Trophoblast cell (in vitro differentiated cells and primary cell): ENCODE data around the gene IKBKG.

Source experiments
- DNase-seq, 2 donors: peaks; one replicate each; pipeline ENCODE4 v3.0.0-alpha.2; 2016
- H2AFZ ChIP-seq: 2 replicates; pipeline ENCODE4 v1.6.1; 2013; ENCODE audit warnings: low read length, moderate library complexity, mild to moderate bottlenecking; ENCODE audit not compliant: insufficient read depth, poor library complexity
- H2AK5ac ChIP-seq: 2 replicates; pipeline ENCODE4 v1.6.1; 2013; ENCODE audit warnings: mild to moderate bottlenecking, low read length
- H2BK120ac ChIP-seq: 2 replicates; pipeline ENCODE4 v1.6.1; 2013; ENCODE audit warnings: low read length, mild to moderate bottlenecking, moderate library complexity; ENCODE audit not compliant: insufficient read depth, poor library complexity
- H2BK12ac ChIP-seq: 2 replicates; pipeline ENCODE4 v1.6.1; 2013; ENCODE audit warnings: mild to moderate bottlenecking, low read length, moderate library complexity
- H2BK5ac ChIP-seq: 2 replicates; pipeline ENCODE4 v1.6.1; 2013; ENCODE audit warnings: low read length, low read depth, moderate library complexity, mild to moderate bottlenecking; ENCODE audit not compliant: poor library complexity
- H3K14ac ChIP-seq: 2 replicates; pipeline ENCODE4 v1.6.1; 2013; ENCODE audit warnings: mild to moderate bottlenecking, low read length
- H3K18ac ChIP-seq: 2 replicates; pipeline ENCODE4 v1.6.1; 2013; ENCODE audit warnings: mild to moderate bottlenecking, low read length
- H3K23ac ChIP-seq: 2 replicates; pipeline ENCODE4 v1.6.1; 2013; ENCODE audit warnings: low read length
- H3K27ac ChIP-seq: 2 replicates; pipeline ENCODE4 v1.5.1; 2013; ENCODE audit warnings: low read depth, mild to moderate bottlenecking, inconsistent platforms, low read length, moderate library complexity
- H3K27me3 ChIP-seq: 2 replicates; pipeline ENCODE4 v1.6.1; 2013; ENCODE audit warnings: inconsistent platforms, mild to moderate bottlenecking, low read length, moderate library complexity; ENCODE audit not compliant: insufficient read depth
- H3K36me3 ChIP-seq, 2 experiments: 1 replicate in 1 of 2; 2 replicates in 1 of 2; pipeline ENCODE4 v1.6.1; 2013; ENCODE audit warnings: low read length in 2 of 2, mild to moderate bottlenecking in 2 of 2, moderate library complexity in 1 of 2; ENCODE audit not compliant: insufficient read depth in 2 of 2, control insufficient read depth in 1 of 2
- H3K4ac ChIP-seq: 2 replicates; pipeline ENCODE4 v1.6.1; 2013; ENCODE audit warnings: low read depth, mild to moderate bottlenecking, low read length, moderate library complexity
- H3K4me1 ChIP-seq, 2 experiments: 1 replicate in 1 of 2; 2 replicates in 1 of 2; pipeline ENCODE4 v1.6.1; 2013; ENCODE audit warnings: low read length in 2 of 2, mild to moderate bottlenecking in 2 of 2, moderate library complexity in 1 of 2; ENCODE audit not compliant: insufficient read depth in 2 of 2, control insufficient read depth in 1 of 2
- H3K4me2 ChIP-seq: 2 replicates; pipeline ENCODE4 v1.6.1; 2013; ENCODE audit warnings: inconsistent platforms, mild to moderate bottlenecking, low read length, moderate library complexity
- H3K4me3 ChIP-seq: 2 replicates; pipeline ENCODE4 v1.5.1; 2013; ENCODE audit warnings: mild to moderate bottlenecking, low read depth, low read length, inconsistent platforms
- H3K79me1 ChIP-seq: one replicate; pipeline ENCODE4 v1.6.1; 2013; ENCODE audit warnings: low read length
- H3K79me2 ChIP-seq: 2 replicates; pipeline ENCODE4 v1.6.1; 2013; ENCODE audit warnings: low read length, mild to moderate bottlenecking; ENCODE audit not compliant: control insufficient read depth, insufficient read depth, poor library complexity
- H3K9ac ChIP-seq: 2 replicates; pipeline ENCODE4 v1.6.1; 2013; ENCODE audit warnings: mild to moderate bottlenecking, low read length
- H3K9me3 ChIP-seq: 2 replicates; pipeline ENCODE4 v1.6.1; 2013; ENCODE audit warnings: low read depth, mild to moderate bottlenecking, control low read depth, inconsistent platforms, low read length; ENCODE audit not compliant: insufficient read depth
- H4K12ac ChIP-seq: 2 replicates; pipeline ENCODE4 v1.6.1; 2013; ENCODE audit warnings: low read depth, mild to moderate bottlenecking, low read length, moderate library complexity
- H4K8ac ChIP-seq: 2 replicates; pipeline ENCODE4 v1.6.1; 2013; ENCODE audit warnings: low read depth, mild to moderate bottlenecking, low read length, moderate library complexity
- H4K91ac ChIP-seq: one replicate; pipeline ENCODE4 v1.6.1; 2013; ENCODE audit warnings: low read depth, mild to moderate bottlenecking, low read length, moderate library complexity
- WGBS: extraction: QIAGEN DNeasy Blood & Tissue Kit; methylation state at CpG from one replicate; pipeline ENCODE4 v1.1.7; 2013; ENCODE audit warnings: missing lambda C conversion rate; ENCODE audit not compliant: insufficient read length, insufficient coverage; ENCODE audit errors: extremely low coverage; 5-methylcytosine and 5-hydroxymethylcytosine counted together

IKBKG gene

DNA sequence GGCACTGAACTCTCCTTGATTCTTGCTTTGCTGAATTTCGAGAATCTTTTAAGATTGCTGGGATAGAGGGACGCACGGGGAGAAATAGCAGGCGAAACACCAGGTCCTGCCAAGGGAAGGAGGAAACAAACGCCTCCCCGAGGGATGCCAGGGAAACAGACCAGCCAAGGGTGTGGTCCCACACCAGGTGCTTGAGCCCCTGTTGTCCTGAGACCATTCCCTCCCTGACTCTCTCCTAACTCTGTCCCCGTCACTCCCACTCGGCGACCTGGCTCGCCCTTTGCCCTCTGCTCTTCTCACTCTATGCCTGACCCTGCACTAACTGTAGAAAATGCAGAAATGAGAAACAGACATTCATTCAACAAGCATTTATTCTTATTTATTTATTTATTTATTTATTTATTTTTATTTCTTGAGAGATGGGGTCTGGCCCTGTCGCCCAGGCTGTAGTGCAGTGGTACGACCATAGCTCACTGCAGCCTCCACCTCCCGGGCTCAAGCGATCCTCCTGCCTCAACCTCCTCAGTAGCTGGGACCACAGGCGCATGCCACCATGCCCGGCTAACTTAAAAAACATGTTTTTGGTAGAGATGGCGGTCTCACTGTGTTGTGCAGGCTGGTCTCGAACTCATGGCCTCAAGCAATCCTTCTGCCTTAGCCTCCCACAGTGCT, 55.5 kb downstream of the IKBKG start:
- H4K12ac ChIP-seq: no peak overlapping the region
- H3K9ac ChIP-seq: no peak overlapping the region
- peaks cover 12% of the 10 kb centered on the region for H3K9me3 ChIP-seq
- no peak overlapping the region for H3K4me3 ChIP-seq
- H2BK5ac ChIP-seq: no peak overlapping the region
- H3K4ac ChIP-seq: no peak overlapping the region
- no peak overlapping the region for H3K27ac ChIP-seq
- no peak overlapping the region for H2AK5ac ChIP-seq
- H3K14ac ChIP-seq: no peak overlapping the region
- no peak overlapping the region for H2BK120ac ChIP-seq
- H3K36me3 ChIP-seq: no peaks in the 10 kb centered on the region
- no CpG with 5 or more reads among the region's 18 CpGs for WGBS
- no peaks in the 10 kb centered on the region for H3K79me2 ChIP-seq
- no peak overlapping the region for H3K23ac ChIP-seq
- H4K91ac ChIP-seq: no peak overlapping the region
- H3K4me1 ChIP-seq: no peaks in the 10 kb centered on the region
- H4K8ac ChIP-seq: no peak overlapping the region
- H2AFZ ChIP-seq: no peak overlapping the region
- no peaks in the 10 kb centered on the region for H3K79me1 ChIP-seq
- H3K27me3 ChIP-seq: no peaks in the 10 kb centered on the region
- no peak overlapping the region for H3K18ac ChIP-seq
- H3K4me2 ChIP-seq: no peak overlapping the region
- no peak for DNase-seq
- no peak overlapping the region for H2BK12ac ChIP-seq

DNA sequence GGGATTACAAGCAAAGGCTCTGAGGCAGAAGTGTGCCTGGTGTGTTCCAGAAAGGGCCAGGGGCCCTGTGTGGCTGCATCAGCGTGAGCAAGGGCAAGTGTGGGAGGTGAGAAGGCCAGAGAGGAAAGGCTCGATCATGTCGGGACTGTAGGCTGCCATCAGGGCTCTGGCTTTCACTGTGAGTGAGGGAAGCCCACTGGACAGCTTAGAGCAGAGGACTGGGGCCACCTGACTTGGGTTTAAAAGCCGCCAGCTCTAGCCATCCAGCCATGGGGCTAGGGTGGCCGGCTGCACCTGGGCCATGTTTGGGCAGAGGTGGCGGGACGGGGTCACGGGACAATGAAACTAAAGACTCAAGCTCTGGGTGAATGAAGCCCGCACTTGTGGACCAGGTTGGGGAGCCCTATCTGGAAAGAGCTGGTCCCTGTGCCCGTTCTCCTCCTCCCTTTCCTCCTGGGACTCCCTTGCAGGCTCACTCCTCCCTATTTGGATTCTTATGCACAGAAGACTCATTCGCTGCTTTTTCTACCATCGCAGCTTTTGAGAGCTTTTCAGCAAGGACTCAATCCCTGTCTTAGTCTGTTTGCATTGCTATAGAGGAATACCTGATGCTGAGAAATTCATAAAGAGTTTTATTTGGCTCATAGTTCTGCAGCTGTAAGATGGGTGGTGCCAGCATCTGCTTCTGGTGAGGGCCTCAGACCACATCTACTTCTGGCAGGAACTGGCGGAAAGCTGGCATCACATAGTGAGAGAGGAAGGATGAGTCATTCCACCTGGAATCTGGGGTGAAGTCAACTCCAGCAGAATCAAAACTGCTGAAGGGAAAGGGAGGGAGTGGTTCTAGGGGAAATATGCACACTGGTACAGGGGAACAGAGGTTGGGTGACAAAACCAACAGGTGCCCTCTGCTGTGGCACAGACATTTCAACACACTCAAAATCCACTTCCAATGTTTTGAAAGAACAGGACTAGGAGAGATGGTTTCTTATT, 56.3 kb downstream of the IKBKG start:
- H3K4me2 ChIP-seq: no peak overlapping the region
- H2BK5ac ChIP-seq: no peak overlapping the region
- no peaks in the 10 kb centered on the region for H3K4me1 ChIP-seq
- no peak overlapping the region for H4K8ac ChIP-seq
- no peak overlapping the region for H3K9ac ChIP-seq
- H3K27me3 ChIP-seq: no peaks in the 10 kb centered on the region
- no peak overlapping the region for H3K4me3 ChIP-seq
- H3K14ac ChIP-seq: no peak overlapping the region
- H2BK120ac ChIP-seq: no peak overlapping the region
- no peak for DNase-seq
- H2AFZ ChIP-seq: no peak overlapping the region
- H3K27ac ChIP-seq: no peak overlapping the region
- no peak overlapping the region for H2AK5ac ChIP-seq
- H3K9me3 ChIP-seq: peaks cover 11% of the 10 kb centered on the region
- H3K79me1 ChIP-seq: no peaks in the 10 kb centered on the region
- no peak overlapping the region for H3K4ac ChIP-seq
- no peak overlapping the region for H3K18ac ChIP-seq
- no peak overlapping the region for H3K23ac ChIP-seq
- H3K79me2 ChIP-seq: no peaks in the 10 kb centered on the region
- H2BK12ac ChIP-seq: no peak overlapping the region
- no CpG with 5 or more reads among the region's 13 CpGs for WGBS
- H3K36me3 ChIP-seq: no peaks in the 10 kb centered on the region
- no peak overlapping the region for H4K91ac ChIP-seq
- H4K12ac ChIP-seq: no peak overlapping the region

DNA sequence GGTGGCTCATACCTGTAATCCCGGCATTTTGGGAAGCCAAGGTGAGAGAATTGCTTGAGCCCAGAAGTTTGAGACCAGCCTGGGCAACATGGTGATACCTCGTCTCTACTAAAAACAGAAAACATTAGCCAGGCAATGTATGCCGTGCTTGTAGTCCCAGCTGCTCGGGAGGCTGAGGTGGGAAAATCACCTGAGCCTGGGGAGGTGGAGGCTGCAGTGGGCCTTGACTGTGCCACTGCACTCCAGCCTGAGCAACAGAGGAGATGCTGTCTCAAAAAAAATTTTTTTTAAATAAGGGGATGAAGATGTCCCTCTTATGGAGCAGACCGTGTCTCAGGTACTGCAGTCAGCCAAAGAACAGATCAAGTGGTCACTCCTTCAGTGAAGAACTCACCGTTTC, 58.1 kb downstream of the IKBKG start:
- Histone ChIP-seq H2AFZ (no peak overlapping the region), H3K9me3 (no peaks in the 10 kb centered on the region), H2BK5ac (no peak overlapping the region), H2BK12ac (no peak overlapping the region), H2BK120ac (no peak overlapping the region), H3K4me1 (no peaks in the 10 kb centered on the region), H3K9ac (no peak overlapping the region), H3K27ac (no peak overlapping the region), H3K23ac (no peak overlapping the region), H4K12ac (no peak overlapping the region), H3K4ac (no peak overlapping the region), H3K36me3 (no peaks in the 10 kb centered on the region), H3K4me3 (no peak overlapping the region), H4K91ac (no peak overlapping the region), H3K79me1 (no peaks in the 10 kb centered on the region), H3K14ac (no peak overlapping the region), H3K4me2 (no peak overlapping the region), H3K27me3 (no peaks in the 10 kb centered on the region), H4K8ac (no peak overlapping the region), H3K79me2 (no peaks in the 10 kb centered on the region), H3K18ac (no peak overlapping the region), H2AK5ac (no peak overlapping the region)
- no peak for DNase-seq
- WGBS: no CpG with 5 or more reads among the region's 6 CpGs

DNA sequence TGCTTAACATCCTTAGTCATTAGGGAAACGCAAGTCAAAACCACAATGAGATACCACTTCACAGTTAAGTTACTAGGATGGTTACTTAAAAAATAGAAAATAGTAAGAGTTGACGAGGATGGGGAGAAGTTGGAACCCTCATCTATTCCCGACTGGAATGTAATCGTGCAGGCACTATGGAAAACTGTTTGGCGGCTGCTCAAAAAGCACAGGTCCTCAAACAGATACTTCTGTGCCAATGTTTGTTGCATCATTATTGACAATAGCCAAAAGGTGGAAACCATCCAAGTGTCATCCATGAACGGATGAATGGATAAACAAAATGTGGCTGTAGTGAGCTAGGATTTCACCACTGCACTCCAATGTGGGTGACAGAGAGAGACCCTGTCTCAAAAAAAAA, 60.0 kb downstream of the IKBKG start:
- no peak for DNase-seq
- Histone ChIP-seq H3K4ac (no peak overlapping the region), H3K23ac (no peak overlapping the region), H3K4me2 (no peak overlapping the region), H3K4me1 (no peaks in the 10 kb centered on the region), H2BK12ac (no peak overlapping the region), H3K27ac (no peak overlapping the region), H3K79me2 (no peaks in the 10 kb centered on the region), H4K12ac (no peak overlapping the region), H3K18ac (no peak overlapping the region), H3K4me3 (no peak overlapping the region), H3K9ac (no peak overlapping the region), H4K8ac (no peak overlapping the region), H3K79me1 (no peaks in the 10 kb centered on the region), H4K91ac (no peak overlapping the region), H2BK120ac (no peak overlapping the region), H3K14ac (no peak overlapping the region), H3K27me3 (no peaks in the 10 kb centered on the region), H2AFZ (no peak overlapping the region), H2AK5ac (no peak overlapping the region), H3K9me3 (no peaks in the 10 kb centered on the region), H3K36me3 (no peaks in the 10 kb centered on the region), H2BK5ac (no peak overlapping the region)
- WGBS: no CpG with 5 or more reads among the region's 6 CpGs
